ENCODE results near the gene SLC6A11.

The SLC6A11 gene

GRCh38 chr3:10935028-10935427, 119.0 kb downstream of the SLC6A11 start:
- no peaks in the 10 kb centered on the region for H3K4me1 ChIP-seq (ENCODE audit: control insufficient read depth, low read depth, low read length)
- H3K56ac ChIP-seq (ENCODE audit: low read length): no peak overlapping the region
- no peak overlapping the region for H2BK5ac ChIP-seq (ENCODE audit: low read length)
- no peak overlapping the region for H3K9ac ChIP-seq (ENCODE audit: low read length)
- WGBS (ENCODE audit: extremely low coverage, insufficient coverage, low lambda C conversion rate): no CpG with 5 or more reads among the region's 12 CpGs
- H3K79me1 ChIP-seq (ENCODE audit: low read length): no peaks in the 10 kb centered on the region
- no peak overlapping the region for H4K5ac ChIP-seq (ENCODE audit: low read length)
- no peak overlapping the region for H3K27ac ChIP-seq (ENCODE audit: low read depth, low read length)
- H4K8ac ChIP-seq (ENCODE audit: low read depth, low read length): no peak overlapping the region
- H3K79me2 ChIP-seq (ENCODE audit: control insufficient read depth, insufficient read depth, low read length): no peaks in the 10 kb centered on the region
- H3K4me3 ChIP-seq (ENCODE audit: low read length): no peak overlapping the region
- H3K27me3 ChIP-seq (ENCODE audit: insufficient read depth, low read length, poor library complexity): no peaks in the 10 kb centered on the region
- no peaks in the 10 kb centered on the region for H3K36me3 ChIP-seq (ENCODE audit: control insufficient read depth, insufficient read depth, low read length)
- H3K18ac ChIP-seq (ENCODE audit: low read length): no peak overlapping the region
- H2BK15ac ChIP-seq (replicated peaks; ENCODE audit: low read depth): no peak overlapping the region
- no peak overlapping the region for H3K4ac ChIP-seq (ENCODE audit: low read depth, low read length)
- DNase-seq: no peak
- H3K4me2 ChIP-seq (ENCODE audit: low read length): no peak overlapping the region
- H2AK5ac ChIP-seq (ENCODE audit: low read length): no peak overlapping the region
- no peak overlapping the region for H3K23ac ChIP-seq (ENCODE audit: low read length)
- no peak overlapping the region for H2BK120ac ChIP-seq (ENCODE audit: low read depth, low read length)

GRCh38 chr3:10935846-10936631, 120.0 kb downstream of the SLC6A11 start:
- no peaks in the 10 kb centered on the region for H3K79me2 ChIP-seq (ENCODE audit: control insufficient read depth, insufficient read depth, low read length)
- H2AK5ac ChIP-seq (ENCODE audit: low read length): no peak overlapping the region
- H2BK120ac ChIP-seq (ENCODE audit: low read depth, low read length): no peak overlapping the region
- H3K27ac ChIP-seq (ENCODE audit: low read depth, low read length): no peak overlapping the region
- H3K18ac ChIP-seq (ENCODE audit: low read length): no peak overlapping the region
- no peaks in the 10 kb centered on the region for H3K36me3 ChIP-seq (ENCODE audit: control insufficient read depth, insufficient read depth, low read length)
- no peaks in the 10 kb centered on the region for H3K27me3 ChIP-seq (ENCODE audit: insufficient read depth, low read length, poor library complexity)
- H3K56ac ChIP-seq (ENCODE audit: low read length): no peak overlapping the region
- no peak overlapping the region for H2BK5ac ChIP-seq (ENCODE audit: low read length)
- H3K79me1 ChIP-seq (ENCODE audit: low read length): no peaks in the 10 kb centered on the region
- no peak overlapping the region for H3K23ac ChIP-seq (ENCODE audit: low read length)
- no peak overlapping the region for H3K4ac ChIP-seq (ENCODE audit: low read depth, low read length)
- H3K4me3 ChIP-seq (ENCODE audit: low read length): no peak overlapping the region
- no peak overlapping the region for H3K4me2 ChIP-seq (ENCODE audit: low read length)
- no peaks in the 10 kb centered on the region for H3K4me1 ChIP-seq (ENCODE audit: control insufficient read depth, low read depth, low read length)
- H4K8ac ChIP-seq (ENCODE audit: low read depth, low read length): no peak overlapping the region
- no CpG with 5 or more reads among the region's 9 CpGs for WGBS (ENCODE audit: extremely low coverage, insufficient coverage, low lambda C conversion rate)
- no peak for DNase-seq
- no peak overlapping the region for H2BK15ac ChIP-seq (replicated peaks; ENCODE audit: low read depth)
- no peak overlapping the region for H3K9ac ChIP-seq (ENCODE audit: low read length)
- no peak overlapping the region for H4K5ac ChIP-seq (ENCODE audit: low read length)

GRCh38 chr3:10936686-10937085, 120.7 kb downstream of the SLC6A11 start:
- Histone ChIP-seq H3K23ac (ENCODE audit: low read length) (no peak overlapping the region), H3K27me3 (ENCODE audit: insufficient read depth, low read length, poor library complexity) (no peaks in the 10 kb centered on the region), H3K4me1 (ENCODE audit: control insufficient read depth, low read depth, low read length) (no peaks in the 10 kb centered on the region), H3K4me3 (ENCODE audit: low read length) (no peak overlapping the region), H3K27ac (ENCODE audit: low read depth, low read length) (no peak overlapping the region), H2AK5ac (ENCODE audit: low read length) (no peak overlapping the region), H3K4ac (ENCODE audit: low read depth, low read length) (no peak overlapping the region), H4K8ac (ENCODE audit: low read depth, low read length) (no peak overlapping the region), H3K56ac (ENCODE audit: low read length) (no peak overlapping the region), H2BK5ac (ENCODE audit: low read length) (no peak overlapping the region), H3K79me1 (ENCODE audit: low read length) (no peaks in the 10 kb centered on the region), H3K36me3 (ENCODE audit: control insufficient read depth, insufficient read depth, low read length) (no peaks in the 10 kb centered on the region), H2BK120ac (ENCODE audit: low read depth, low read length) (no peak overlapping the region), H4K5ac (ENCODE audit: low read length) (no peak overlapping the region), H3K4me2 (ENCODE audit: low read length) (no peak overlapping the region), H3K79me2 (ENCODE audit: control insufficient read depth, insufficient read depth, low read length) (no peaks in the 10 kb centered on the region), H2BK15ac (replicated peaks; ENCODE audit: low read depth) (no peak overlapping the region), H3K9ac (ENCODE audit: low read length) (no peak overlapping the region), H3K18ac (ENCODE audit: low read length) (no peak overlapping the region)
- WGBS (ENCODE audit: extremely low coverage, insufficient coverage, low lambda C conversion rate): no CpG with 5 or more reads among the region's 7 CpGs
- DNase-seq: no peak

GRCh38 chr3:10937141-10937825, 121.3 kb downstream of the SLC6A11 start:
- Histone ChIP-seq H2BK15ac (replicated peaks; ENCODE audit: low read depth) (no peak overlapping the region), H3K36me3 (ENCODE audit: control insufficient read depth, insufficient read depth, low read length) (no peaks in the 10 kb centered on the region), H3K56ac (ENCODE audit: low read length) (no peak overlapping the region), H3K9ac (ENCODE audit: low read length) (no peak overlapping the region), H3K27me3 (ENCODE audit: insufficient read depth, low read length, poor library complexity) (no peaks in the 10 kb centered on the region), H2BK5ac (ENCODE audit: low read length) (no peak overlapping the region), H3K4ac (ENCODE audit: low read depth, low read length) (no peak overlapping the region), H3K18ac (ENCODE audit: low read length) (no peak overlapping the region), H3K4me3 (ENCODE audit: low read length) (no peak overlapping the region), H3K79me1 (ENCODE audit: low read length) (no peaks in the 10 kb centered on the region), H4K5ac (ENCODE audit: low read length) (no peak overlapping the region), H3K4me1 (ENCODE audit: control insufficient read depth, low read depth, low read length) (no peaks in the 10 kb centered on the region), H4K8ac (ENCODE audit: low read depth, low read length) (no peak overlapping the region), H2BK120ac (ENCODE audit: low read depth, low read length) (no peak overlapping the region), H3K4me2 (ENCODE audit: low read length) (no peak overlapping the region), H2AK5ac (ENCODE audit: low read length) (no peak overlapping the region), H3K23ac (ENCODE audit: low read length) (no peak overlapping the region), H3K79me2 (ENCODE audit: control insufficient read depth, insufficient read depth, low read length) (no peaks in the 10 kb centered on the region), H3K27ac (ENCODE audit: low read depth, low read length) (no peak overlapping the region)
- DNase-seq: no peak
- WGBS (ENCODE audit: extremely low coverage, insufficient coverage, low lambda C conversion rate): no CpG with 5 or more reads among the region's 12 CpGs

- WGBS (ENCODE audit: extremely low coverage, insufficient coverage, low lambda C conversion rate): no CpG with 5 or more reads among the region's 4 CpGs
Observed at GRCh38 chr3:10939556-10939955, 123.5 kb downstream of the SLC6A11 start.

More at GRCh38 chr3:10939556-10939955, 123.5 kb downstream of the SLC6A11 start:
- no peak overlapping the region for H3K4me3 ChIP-seq (ENCODE audit: low read length)
- H3K4me1 ChIP-seq (ENCODE audit: control insufficient read depth, low read depth, low read length): no peaks in the 10 kb centered on the region
- no peak overlapping the region for H3K9ac ChIP-seq (ENCODE audit: low read length)
- H4K8ac ChIP-seq (ENCODE audit: low read depth, low read length): no peak overlapping the region
- no peak overlapping the region for H3K18ac ChIP-seq (ENCODE audit: low read length)
- no peak overlapping the region for H4K5ac ChIP-seq (ENCODE audit: low read length)
- DNase-seq: no peak
- no peak overlapping the region for H2BK5ac ChIP-seq (ENCODE audit: low read length)
- no peak overlapping the region for H3K56ac ChIP-seq (ENCODE audit: low read length)
- no peak overlapping the region for H3K23ac ChIP-seq (ENCODE audit: low read length)
- no peak overlapping the region for H2BK120ac ChIP-seq (ENCODE audit: low read depth, low read length)
- H2AK5ac ChIP-seq (ENCODE audit: low read length): no peak overlapping the region
- no peak overlapping the region for H3K4me2 ChIP-seq (ENCODE audit: low read length)
- no peak overlapping the region for H3K27ac ChIP-seq (ENCODE audit: low read depth, low read length)
- H3K4ac ChIP-seq (ENCODE audit: low read depth, low read length): no peak overlapping the region
- no peak overlapping the region for H2BK15ac ChIP-seq (replicated peaks; ENCODE audit: low read depth)
- H3K79me1 ChIP-seq (ENCODE audit: low read length): no peaks in the 10 kb centered on the region
- H3K27me3 ChIP-seq (ENCODE audit: insufficient read depth, low read length, poor library complexity): no peaks in the 10 kb centered on the region
- H3K36me3 ChIP-seq (ENCODE audit: control insufficient read depth, insufficient read depth, low read length): no peaks in the 10 kb centered on the region
- no peaks in the 10 kb centered on the region for H3K79me2 ChIP-seq (ENCODE audit: control insufficient read depth, insufficient read depth, low read length)
